Adipose tissue (tissue), 3 donors: ENCODE data around the gene BIK. TPM values are rescaled to one million over a fixed set of nuclear protein-coding genes. Genes with fewer than 3 reads are reported as not detected.
"Not testable (repeated sequence)": the region's sequence is repeated elsewhere in the genome, so short reads cannot be mapped to it uniquely, and the experiment has no call there.

ENCODE experiments used
- H3K27ac ChIP-seq: one replicate; pipeline ENCODE4 v1.5.1; 2013; ENCODE audit warnings: low read depth, low read length
- WGBS, 3 donors: extraction: QIAGEN DNeasy Blood & Tissue Kit; methylation state at CpG; one replicate each; pipeline ENCODE4 v1.1.7; 2013; 5-methylcytosine and 5-hydroxymethylcytosine counted together
- polyA plus RNA-seq, 3 donors: library from polyadenylated mRNA; stranded (reverse); fragments of 200-250 nt; gene quantifications; one replicate each; pipeline ENCODE4 v1.2.3, GENCODE V29; 2013
- donor health status: healthy with polysubstance abuse.
- donor health status: Bipolar disorder and iron deficiency.
- donor health status: healthy.

BIK gene
- polyA plus RNA-seq, 3 donors: 1.00 to 1.0 TPM; not detected in 1

GRCh38 chr22:43100225-43100624, 10.3 kb upstream of the BIK start:
- WGBS, 3 donors: 61 to 63% (median 62%) methylated on average over 5 of the region's 5 CpGs
- no peak overlapping the region for H3K27ac ChIP-seq

DNA sequence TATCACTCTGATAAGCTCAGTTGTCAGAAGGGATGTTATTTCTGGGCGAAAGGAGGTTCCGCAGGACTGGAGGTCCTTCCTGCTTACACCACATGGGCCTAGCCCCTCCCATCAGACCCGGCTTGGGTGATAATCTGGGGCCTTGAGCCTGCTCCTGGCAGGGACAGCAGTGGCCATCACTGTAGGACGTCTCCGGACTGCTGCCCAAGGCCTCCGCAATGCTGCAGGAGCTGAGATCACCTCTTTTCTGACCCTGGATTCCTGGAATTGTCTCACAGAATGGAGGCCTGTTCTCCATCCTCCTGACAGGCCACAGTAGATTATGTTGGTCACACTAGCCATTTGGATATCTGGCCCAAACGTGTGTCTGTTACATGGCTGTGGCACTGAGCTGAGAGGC, 9.2 kb upstream of the BIK start:
- 68 to 81% (median 74%) methylated on average over 7 of the region's 7 CpGs for WGBS, 3 donors

DNA sequence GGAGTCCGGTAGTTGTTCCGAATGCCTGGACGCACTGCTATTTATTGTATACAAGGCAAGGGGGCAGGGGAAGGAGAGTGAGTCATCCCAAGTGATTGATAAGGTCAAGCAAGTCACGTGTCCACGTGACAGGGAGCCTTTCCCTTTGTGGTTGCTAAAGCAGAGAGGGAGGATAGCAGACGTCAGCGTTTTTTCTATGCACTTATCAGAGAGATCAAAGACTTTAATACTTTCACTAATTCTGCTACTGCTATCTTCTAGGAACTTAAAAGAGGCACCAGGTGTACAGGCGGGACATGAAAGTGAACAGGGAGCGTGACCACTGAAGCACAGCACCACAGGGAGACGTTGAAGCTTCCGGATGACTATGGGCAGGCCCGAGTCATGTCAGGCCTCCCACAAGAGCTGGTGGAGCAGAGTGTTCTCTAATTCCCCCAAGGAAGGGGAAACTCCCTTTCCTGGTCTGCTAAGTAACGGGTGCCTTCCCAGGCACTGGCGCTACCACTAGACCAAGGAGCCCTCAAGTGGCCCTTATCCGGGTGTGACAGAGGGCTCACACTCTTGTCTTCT, 6.4 kb upstream of the BIK start:
- H3K27ac ChIP-seq: not testable (repeated sequence)
- WGBS, 3 donors: 51 to 61% (median 55%) methylated on average over 15 of the region's 15 CpGs

More for the DNA sequence above, 9.2 kb upstream of the BIK start:
- no peak overlapping the region for H3K27ac ChIP-seq

DNA sequence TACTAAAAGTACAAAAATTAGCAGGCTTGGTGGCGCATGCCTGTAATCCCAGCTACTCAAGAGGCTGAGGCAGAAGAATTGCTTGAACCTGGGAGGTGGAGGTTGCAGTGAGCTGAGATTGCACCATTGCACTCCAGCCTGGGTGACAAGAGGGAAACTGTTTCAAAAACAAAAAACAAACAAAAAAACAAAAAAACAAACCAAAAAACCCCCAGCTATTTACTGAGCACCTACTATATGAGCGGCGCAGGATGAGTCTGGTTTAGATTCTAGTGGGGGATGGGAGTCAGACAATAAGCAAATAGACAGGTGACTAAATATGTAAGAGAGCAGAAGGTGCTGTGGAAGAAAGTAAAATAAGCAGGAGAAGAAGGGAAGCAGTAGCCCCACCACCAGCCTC, 5.6 kb upstream of the BIK start:
- H3K27ac ChIP-seq: not testable (repeated sequence)
- WGBS, 3 donors: 95 to 96% (median 96%) methylated on average over 3 of the region's 3 CpGs

GRCh38 chr22:43106302-43106701, 4.2 kb upstream of the BIK start:
- WGBS, 3 donors: 90 to 92% (median 90%) methylated on average over 7 to 8 of the region's 8 CpGs

DNA sequence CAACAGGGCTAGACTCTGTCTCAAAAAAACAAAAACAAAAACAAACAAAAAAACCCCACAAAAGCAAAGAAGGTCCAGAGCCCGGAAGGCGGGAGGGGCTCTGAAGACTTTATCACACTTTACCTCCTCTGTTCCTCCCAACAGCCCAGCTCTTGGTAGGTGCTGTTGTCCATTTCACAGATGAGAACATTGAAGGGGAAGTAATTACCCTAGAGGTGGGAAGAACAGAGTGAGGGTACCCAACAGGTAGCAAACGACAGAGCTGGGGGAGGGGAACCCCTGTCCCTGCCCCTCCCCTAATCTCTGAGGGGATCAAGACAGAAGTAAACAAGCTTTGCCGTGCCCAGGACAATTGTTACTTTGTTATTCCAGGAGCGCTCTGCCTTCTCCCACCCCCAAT, 1.0 kb upstream of the BIK start:
- 53 to 68% (median 62%) methylated on average over 5 of the region's 5 CpGs for WGBS, 3 donors
- H3K27ac ChIP-seq: no peak overlapping the region

More at GRCh38 chr22:43106302-43106701, 4.2 kb upstream of the BIK start:
- H3K27ac ChIP-seq: no peak overlapping the region

- WGBS, 3 donors: 10 to 15% (median 13%) methylated on average over 30 to 32 of the region's 32 CpGs
These were observed 568 bp upstream of the BIK start for GRCh38 chr22:43109921-43110443.

GRCh38 chr22:43110927-43111623, 525 bp downstream of the BIK start:
- no peak overlapping the region for H3K27ac ChIP-seq
- WGBS, 3 donors: 3 to 4% (median 4%) methylated on average over 60 to 86 of the region's 86 CpGs

More at GRCh38 chr22:43109921-43110443, 568 bp upstream of the BIK start:
- H3K27ac ChIP-seq: no peak overlapping the region

- no peak overlapping the region for H3K27ac ChIP-seq
- 40 to 44% (median 42%) methylated on average over 13 of the region's 13 CpGs for WGBS, 3 donors
These were observed 3.1 kb downstream of the BIK start for GRCh38 chr22:43113526-43114251.

DNA sequence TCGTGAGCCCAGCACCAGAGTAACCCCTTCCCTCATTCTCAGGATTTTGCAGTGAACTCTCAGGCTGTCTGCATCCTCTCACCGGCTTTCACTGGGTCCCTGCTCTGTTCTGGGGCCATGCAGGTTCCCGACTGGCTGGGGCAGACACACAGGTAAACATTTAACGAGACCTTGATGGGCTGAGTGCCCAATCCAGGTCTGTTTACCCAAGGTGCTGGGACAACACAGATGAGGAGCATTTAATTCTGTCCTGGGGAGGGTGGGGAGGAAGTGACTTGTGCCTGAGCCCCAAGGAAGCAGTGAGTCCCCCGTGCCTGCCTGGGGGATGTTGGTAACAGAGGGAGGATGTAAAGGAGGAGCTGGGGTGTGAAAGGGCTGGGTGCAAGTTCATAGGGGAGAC, 4.4 kb downstream of the BIK start:
- 16 to 56% (median 45%) methylated on average over 5 of the region's 5 CpGs for WGBS, 3 donors
- H3K27ac ChIP-seq: no peak overlapping the region

DNA sequence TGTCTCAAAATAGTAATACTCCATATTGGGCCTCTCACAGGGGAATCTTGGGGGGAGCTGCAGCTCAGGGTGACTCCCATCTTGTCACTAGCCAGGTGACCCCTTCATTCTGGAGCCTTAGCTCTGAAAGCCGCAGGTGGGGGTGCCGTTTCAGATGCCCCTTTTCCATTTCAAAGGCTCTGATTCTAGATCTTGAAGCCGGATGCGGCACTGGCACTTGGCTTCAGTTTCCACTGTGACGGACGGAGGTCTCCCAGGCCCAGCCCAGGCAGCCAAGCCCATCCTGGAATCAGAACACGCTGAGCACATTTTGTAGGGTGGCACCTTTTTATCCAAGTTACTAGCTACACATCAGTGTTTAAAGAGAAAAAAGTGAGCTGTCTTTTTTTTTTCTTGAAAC, 6.4 kb downstream of the BIK start:
- WGBS, 3 donors: 92 to 96% (median 94%) methylated on average over 7 of the region's 7 CpGs
- H3K27ac ChIP-seq: no peak overlapping the region

DNA sequence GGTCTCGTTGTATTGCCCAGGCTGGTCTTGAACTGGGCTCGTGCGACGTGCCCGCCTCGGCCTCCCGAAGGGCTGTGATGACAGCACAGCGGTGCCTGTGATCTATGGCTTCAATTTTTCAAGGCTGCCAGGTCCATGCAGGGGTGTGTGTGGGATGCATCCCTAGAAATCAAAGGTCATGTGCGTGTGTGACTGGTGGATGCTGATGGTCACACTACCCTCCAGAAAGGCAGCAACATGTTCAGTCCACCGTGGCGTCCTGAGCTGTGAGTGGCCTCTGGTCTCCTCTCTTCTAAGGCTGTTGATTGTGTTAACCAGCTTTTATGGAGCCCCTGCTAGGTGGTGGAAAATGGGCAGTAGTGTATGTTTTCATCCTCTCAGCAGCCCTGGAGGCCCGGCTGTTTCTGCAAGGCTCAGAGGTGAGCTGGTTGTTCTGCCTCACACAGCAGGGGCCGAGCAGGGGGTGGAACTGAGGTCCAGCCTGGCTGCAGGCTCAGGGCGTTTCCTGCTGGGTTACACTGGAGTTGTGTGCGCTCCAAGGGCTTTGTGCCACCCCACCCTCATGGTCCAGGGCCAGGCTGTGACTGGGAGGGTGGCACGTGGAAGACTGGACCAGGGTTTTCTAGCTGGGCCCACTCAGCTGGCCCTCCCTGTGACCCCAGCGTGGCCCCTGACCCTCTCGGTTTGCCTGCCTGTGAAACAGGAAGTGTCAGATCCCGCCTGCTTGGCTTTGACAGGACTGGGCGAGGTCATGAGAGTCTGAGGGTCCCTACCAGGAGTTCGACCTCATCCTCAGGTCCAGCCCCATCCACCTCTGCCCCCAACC, 7.7 kb downstream of the BIK start:
- 68 to 79% (median 72%) methylated on average over 21 of the region's 21 CpGs for WGBS, 3 donors
- H3K27ac ChIP-seq: no peak overlapping the region

DNA sequence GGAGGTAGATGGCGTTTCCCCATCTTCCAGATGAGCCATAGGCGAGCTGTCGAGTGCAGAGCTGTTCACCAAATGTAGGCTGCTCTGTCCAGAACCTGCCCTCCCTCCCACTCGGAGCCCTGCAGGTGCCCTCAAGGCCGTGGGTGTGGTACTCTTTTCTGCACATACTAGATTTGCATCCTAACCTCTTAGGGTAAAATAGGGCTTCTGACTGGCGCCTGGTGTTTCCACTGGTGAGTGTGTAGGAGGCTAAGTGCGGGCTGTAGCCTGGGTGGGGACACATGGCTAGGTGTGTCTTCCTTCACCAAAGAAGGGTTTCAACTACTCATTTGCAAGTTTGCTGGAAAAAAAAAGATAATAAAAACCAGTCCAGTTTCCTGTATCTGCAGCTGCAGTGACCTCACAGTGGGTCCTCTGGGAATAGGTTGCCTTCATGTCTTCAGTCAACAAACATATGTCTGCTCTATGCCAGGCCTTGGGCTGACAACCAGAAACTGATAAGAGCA, 8.5 kb downstream of the BIK start:
- WGBS, 3 donors: 42 to 75% (median 73%) methylated on average over 7 of the region's 7 CpGs
- H3K27ac ChIP-seq: no peak overlapping the region

- 53 to 70% (median 56%) methylated on average over 5 of the region's 5 CpGs for WGBS, 3 donors
- no peak overlapping the region for H3K27ac ChIP-seq
These were observed 16.1 kb downstream of the BIK start for GRCh38 chr22:43126501-43127165.

DNA sequence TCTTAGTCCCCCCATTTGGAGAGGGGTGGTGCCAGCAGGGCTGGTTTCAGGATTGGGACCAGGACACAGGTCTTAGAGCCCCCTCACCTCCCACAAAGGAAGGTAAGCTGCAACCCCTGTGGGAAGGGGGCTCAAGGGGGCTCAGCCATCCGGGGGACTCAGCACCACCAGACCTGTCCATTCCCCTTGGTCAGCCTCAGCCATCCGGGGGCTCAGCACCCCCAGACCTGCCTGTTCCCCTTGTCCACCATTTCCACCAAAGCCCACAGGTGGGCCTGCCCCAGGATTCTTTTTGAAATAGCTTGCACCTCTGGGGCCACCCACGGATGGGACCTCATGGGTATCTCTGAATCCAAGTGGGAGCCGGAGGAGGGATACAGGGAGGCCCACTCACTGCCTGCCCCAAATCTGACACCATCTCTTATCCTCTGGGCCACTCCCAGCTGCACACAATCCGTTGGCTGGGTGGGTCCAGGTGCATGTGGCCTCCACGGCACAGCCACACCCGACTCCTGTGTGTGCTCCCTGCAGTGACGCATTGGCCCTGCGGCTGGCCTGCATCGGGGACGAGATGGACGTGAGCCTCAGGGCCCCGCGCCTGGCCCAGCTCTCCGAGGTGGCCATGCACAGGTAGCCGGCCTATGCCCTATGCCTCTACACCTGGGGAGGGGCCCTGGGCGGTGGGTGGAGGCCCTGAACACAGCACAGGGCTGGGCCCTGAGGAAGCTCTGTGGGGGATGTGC, 16.8 kb downstream of the BIK start:
- H3K27ac ChIP-seq: no peak overlapping the region
- 83 to 92% (median 88%) methylated on average over 17 of the region's 17 CpGs for WGBS, 3 donors

- WGBS, 3 donors: 34 to 65% (median 37%) methylated on average over 13 of the region's 13 CpGs
- H3K27ac ChIP-seq: no peak overlapping the region
These were observed 17.6 kb downstream of the BIK start for GRCh38 chr22:43128116-43128515.

DNA sequence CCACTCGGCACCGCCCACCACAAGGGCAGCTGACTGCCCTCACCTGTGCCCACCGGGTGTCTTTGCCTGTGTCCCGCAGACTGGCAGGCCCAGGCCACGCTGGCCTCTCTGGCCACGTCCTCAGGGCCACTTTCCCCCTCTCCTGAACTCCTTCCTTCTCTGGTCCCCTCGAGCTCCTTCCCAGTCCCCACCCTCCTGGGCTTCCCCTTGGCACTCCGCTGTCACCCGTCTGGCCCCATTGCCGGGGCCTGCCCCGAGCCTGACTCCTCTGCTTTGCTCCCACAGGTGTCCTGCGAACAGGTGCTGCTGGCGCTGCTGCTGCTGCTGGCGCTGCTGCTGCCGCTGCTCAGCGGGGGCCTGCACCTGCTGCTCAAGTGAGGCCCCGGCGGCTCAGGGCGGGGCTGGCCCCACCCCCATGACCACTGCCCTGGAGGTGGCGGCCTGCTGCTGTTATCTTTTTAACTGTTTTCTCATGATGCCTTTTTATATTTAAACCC, 18.4 kb downstream of the BIK start:
- no peak overlapping the region for H3K27ac ChIP-seq
- 28 to 57% (median 52%) methylated on average over 20 of the region's 20 CpGs for WGBS, 3 donors
